ENCODE measurements around the gene RRP9.

The RRP9 gene

GRCh38 chr3:51969841-51970240 is 28.1 kb upstream of the RRP9 start:
- H3K4me3 ChIP-seq (ENCODE audit: low read depth, low read length), result no peak overlapping the region
- TF ChIP-seq CTCF (IDR thresholded peaks at IDR 0.05; ENCODE audit: low read depth, low read length), result no peak

GRCh38 chr3:51968883-51969678 is 27.4 kb upstream of the RRP9 start:
- no peak overlapping the region for H3K4me3 ChIP-seq (ENCODE audit: low read depth, low read length)
- TF ChIP-seq CTCF (IDR thresholded peaks at IDR 0.05; ENCODE audit: low read depth, low read length), result no peak

GRCh38 chr3:51968170-51968775 is 26.6 kb upstream of the RRP9 start:
- peak overlapping the region; percentile 69 for H3K4me3 ChIP-seq (ENCODE audit: low read depth, low read length)
- no peak for TF ChIP-seq CTCF (IDR thresholded peaks at IDR 0.05; ENCODE audit: low read depth, low read length)

- peak within 1 kb of the TSS; percentile 77 for H3K4me3 ChIP-seq (ENCODE audit: low read depth, low read length)
- no peak for TF ChIP-seq CTCF (IDR thresholded peaks at IDR 0.05; ENCODE audit: low read depth, low read length)
Observed at GRCh38 chr3:51967384-51968169, 25.9 kb upstream of the RRP9 start, which contains the start of gene PCBP4. Gene PCBP4, minus strand, starts transcription at chr3:51967454. Its CDS starts 6,214 bp downstream, at chr3:51961240.

GRCh38 chr3:51966922-51967383 is 25.2 kb upstream of the RRP9 start:
- TF ChIP-seq CTCF (IDR thresholded peaks at IDR 0.05; ENCODE audit: low read depth, low read length), result no peak
- H3K4me3 ChIP-seq (ENCODE audit: low read depth, low read length), result peak overlapping the region; percentile 77

- peak overlapping the region; percentile 77 for H3K4me3 ChIP-seq (ENCODE audit: low read depth, low read length)
- TF ChIP-seq CTCF (IDR thresholded peaks at IDR 0.05; ENCODE audit: low read depth, low read length), result no peak
Observed at GRCh38 chr3:51966486-51966885, 24.8 kb upstream of the RRP9 start.
